IPS-18a (cell line): ENCODE data around the gene YAP1.

ENCODE experiments used
- H3K27ac ChIP-seq: one replicate; pipeline ENCODE4 v1.5.1; 2013; ENCODE audit warnings: low read length
- H3K27me3 ChIP-seq: one replicate; pipeline ENCODE4 v1.6.1; 2013; ENCODE audit warnings: mild to moderate bottlenecking, low read length; ENCODE audit not compliant: control insufficient read depth, insufficient read depth
- H3K36me3 ChIP-seq: one replicate; pipeline ENCODE4 v1.6.1; 2013; ENCODE audit warnings: low read depth, low read length; ENCODE audit not compliant: control insufficient read depth
- H3K4me1 ChIP-seq: one replicate; pipeline ENCODE4 v1.6.1; 2013; ENCODE audit warnings: low read depth, low read length; ENCODE audit not compliant: control insufficient read depth
- H3K4me3 ChIP-seq: one replicate; pipeline ENCODE4 v1.5.1; 2013; ENCODE audit warnings: low read length
- H3K9ac ChIP-seq: one replicate; pipeline ENCODE4 v1.6.1; 2013; ENCODE audit warnings: mild to moderate bottlenecking, low read length, moderate library complexity
- H3K9me3 ChIP-seq: one replicate; pipeline ENCODE4 v1.6.1; 2013; ENCODE audit warnings: low read depth, low read length; ENCODE audit not compliant: control insufficient read depth

Gene YAP1

DNA sequence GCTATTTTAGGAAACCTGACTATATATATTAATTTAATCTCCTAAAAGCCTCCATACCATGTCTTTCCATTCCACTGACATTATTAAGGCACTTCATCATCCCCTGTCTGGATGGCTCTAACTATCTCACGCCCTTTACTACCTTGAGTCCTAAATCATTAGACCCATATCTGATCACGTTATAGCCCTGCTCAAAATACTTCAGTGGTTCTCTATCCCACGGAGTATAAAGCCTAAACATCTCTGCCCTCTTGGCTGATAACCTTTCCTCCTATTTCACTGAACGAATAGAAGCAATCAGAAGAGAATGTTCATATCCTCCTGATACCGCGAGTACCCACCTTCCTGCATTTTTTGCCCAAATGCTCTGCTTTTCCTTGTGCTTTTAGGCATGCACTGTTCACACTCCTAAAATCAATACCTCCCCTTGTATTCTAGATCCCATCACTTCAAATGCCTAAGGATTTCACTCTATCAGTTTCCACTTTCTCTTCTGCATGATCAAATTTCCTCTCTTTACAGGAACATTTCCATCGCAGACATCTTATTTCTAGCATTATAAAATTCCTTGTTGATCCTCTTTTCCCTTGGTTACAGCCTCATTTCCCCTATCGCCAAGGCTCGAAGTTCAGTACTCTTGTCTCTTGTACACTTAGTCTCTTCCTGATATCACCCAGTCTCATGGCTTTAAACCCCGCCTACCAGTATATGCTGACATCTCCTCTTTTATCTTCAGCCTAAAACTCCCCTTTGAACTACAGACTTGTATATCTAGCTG is 162.0 kb downstream of the YAP1 start:
- H3K4me1 ChIP-seq: peaks cover 8% of the 10 kb centered on the region
- H3K4me3 ChIP-seq: no peak overlapping the region
- no peak overlapping the region for H3K27ac ChIP-seq
- peaks cover 5% of the 10 kb centered on the region for H3K27me3 ChIP-seq
- H3K9ac ChIP-seq: no peak overlapping the region
- H3K9me3 ChIP-seq: no peaks in the 10 kb centered on the region
- H3K36me3 ChIP-seq: no peaks in the 10 kb centered on the region

DNA sequence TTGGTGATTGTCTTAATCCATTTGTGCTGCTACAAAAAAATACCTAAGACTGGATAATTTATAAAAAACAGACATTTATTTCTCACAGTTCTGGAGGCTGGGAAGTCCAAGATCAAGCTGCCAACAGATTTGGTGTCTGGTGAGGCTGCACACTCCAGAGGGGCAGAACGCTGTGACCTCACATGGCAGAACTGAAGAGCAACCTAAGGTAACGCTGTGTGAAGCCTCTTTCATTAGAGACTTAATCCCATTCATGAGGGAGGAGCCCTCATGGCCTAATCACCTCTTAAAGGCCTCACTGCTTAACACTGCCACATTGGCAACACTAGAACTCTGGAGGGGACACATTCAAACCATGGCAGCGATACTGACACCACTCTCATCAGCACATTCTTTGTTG is 164.4 kb downstream of the YAP1 start:
- Histone ChIP-seq H3K27ac (no peak overlapping the region), H3K9me3 (no peaks in the 10 kb centered on the region), H3K36me3 (no peaks in the 10 kb centered on the region), H3K27me3 (no peaks in the 10 kb centered on the region), H3K9ac (no peak overlapping the region), H3K4me3 (no peak overlapping the region), H3K4me1 (peaks cover 8% of the 10 kb centered on the region)

DNA sequence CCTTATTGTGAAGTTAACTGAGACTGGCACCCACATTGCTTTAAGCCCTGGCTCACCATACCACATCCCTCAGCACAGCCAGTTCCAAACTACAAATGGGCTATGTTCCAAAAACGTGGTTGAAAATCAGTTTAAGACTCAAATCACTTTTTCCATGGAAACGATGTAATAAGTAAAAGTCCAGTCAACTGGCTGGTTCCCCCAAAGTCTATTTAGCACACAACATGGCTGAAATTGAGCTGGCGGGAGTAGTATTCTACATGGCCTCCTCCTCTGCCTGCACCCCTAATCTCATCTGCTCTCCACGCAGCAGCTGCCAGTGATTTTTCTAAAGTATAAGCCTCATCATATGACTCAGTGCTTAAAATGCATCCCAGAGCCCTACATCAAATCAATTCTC is 166.1 kb downstream of the YAP1 start:
- H3K4me1 ChIP-seq: peaks cover 25% of the 10 kb centered on the region

DNA sequence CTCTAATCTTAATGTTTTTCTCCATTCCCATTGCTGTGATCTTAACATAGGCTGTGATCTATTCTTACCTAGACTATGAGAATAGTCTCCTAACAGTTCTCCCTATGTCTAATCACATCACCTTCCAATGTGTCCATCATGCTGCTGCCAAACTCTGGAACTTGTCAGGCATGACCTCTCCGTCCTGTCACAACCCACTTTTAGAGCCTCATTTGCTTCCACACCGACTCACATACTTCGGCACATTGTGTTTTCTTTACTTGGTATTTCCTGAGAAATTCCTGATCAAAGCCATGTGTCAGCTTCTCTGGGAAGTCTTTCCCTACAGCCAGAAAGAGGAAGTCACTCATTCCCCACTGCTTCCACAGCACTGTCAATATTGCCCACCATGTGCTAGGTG is 166.5 kb downstream of the YAP1 start:
- H3K9me3 ChIP-seq: no peaks in the 10 kb centered on the region
- H3K27ac ChIP-seq: no peak overlapping the region
- H3K27me3 ChIP-seq: no peaks in the 10 kb centered on the region
- H3K9ac ChIP-seq: no peak overlapping the region
- H3K36me3 ChIP-seq: no peaks in the 10 kb centered on the region
- no peak overlapping the region for H3K4me3 ChIP-seq
- peaks cover 25% of the 10 kb centered on the region for H3K4me1 ChIP-seq

More for the DNA sequence above, 166.1 kb downstream of the YAP1 start:
- Histone ChIP-seq H3K9ac (no peak overlapping the region), H3K27me3 (no peaks in the 10 kb centered on the region), H3K36me3 (no peaks in the 10 kb centered on the region), H3K4me3 (no peak overlapping the region), H3K9me3 (no peaks in the 10 kb centered on the region), H3K27ac (no peak overlapping the region)

DNA sequence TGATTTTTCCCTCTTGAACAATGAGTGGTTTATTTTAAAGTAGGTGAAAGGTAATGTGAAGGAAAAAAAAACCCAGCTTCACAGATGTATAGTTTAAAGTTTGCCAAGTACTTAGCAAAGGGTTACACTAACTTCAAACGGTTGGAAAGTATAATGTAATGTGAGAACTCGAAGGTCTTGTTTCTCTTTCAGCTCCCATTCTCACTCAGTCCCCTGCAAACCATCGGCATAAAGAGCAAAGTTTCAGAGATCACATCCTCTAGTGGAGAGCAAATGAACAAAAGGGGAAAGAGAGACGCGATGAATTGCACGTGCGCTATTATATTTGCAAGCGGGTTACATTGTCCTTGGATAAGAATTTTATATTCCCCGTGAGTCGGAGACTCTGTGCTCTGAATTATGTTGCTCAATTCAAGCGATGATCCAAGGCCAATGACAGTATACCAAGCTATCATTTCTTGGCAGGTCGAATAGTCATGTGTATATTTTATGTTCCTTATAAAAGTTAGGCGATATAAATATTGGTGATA is 169.5 kb downstream of the YAP1 start:
- H3K9me3 ChIP-seq: no peaks in the 10 kb centered on the region
- H3K9ac ChIP-seq: no peak overlapping the region
- peak overlapping the region; percentile 43 for H3K4me3 ChIP-seq
- H3K27me3 ChIP-seq: no peaks in the 10 kb centered on the region
- no peaks in the 10 kb centered on the region for H3K36me3 ChIP-seq
- peaks cover 25% of the 10 kb centered on the region for H3K4me1 ChIP-seq
- H3K27ac ChIP-seq: no peak overlapping the region

DNA sequence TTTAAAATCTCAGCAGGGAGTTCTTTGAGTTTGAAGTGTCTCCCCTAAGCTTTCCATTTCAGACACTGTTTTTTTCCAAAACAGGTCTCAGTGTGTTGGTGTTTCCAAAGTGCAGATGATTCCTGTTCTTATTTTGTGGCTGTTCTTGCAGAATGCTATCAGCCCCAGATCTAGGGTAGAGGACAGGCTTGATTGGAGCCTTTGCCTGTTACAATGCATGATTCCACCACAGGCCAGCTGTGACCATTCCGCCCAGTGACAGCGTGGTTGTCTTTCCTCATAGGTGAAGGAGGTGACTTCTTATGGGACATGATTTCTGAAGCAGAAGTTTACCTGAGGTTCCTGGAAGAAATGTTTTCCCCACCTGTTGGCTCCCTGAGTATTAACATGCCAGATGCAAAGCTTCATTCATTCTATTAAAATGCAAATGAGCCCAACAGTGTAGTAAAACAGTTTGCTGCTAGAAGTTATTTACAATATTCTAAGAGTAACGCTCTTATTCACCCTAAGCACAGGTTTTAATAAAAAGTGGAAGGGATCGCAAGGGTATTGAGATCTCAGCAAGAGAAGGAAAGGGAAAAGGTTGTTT is 170.1 kb downstream of the YAP1 start:
- Histone ChIP-seq H3K4me3 (peak overlapping the region; percentile 43), H3K27ac (no peak overlapping the region)

More for the DNA sequence above, 170.1 kb downstream of the YAP1 start:
- Histone ChIP-seq H3K27me3 (no peaks in the 10 kb centered on the region), H3K9ac (no peak overlapping the region), H3K9me3 (no peaks in the 10 kb centered on the region), H3K36me3 (no peaks in the 10 kb centered on the region), H3K4me1 (peaks cover 25% of the 10 kb centered on the region)
